HS-27A (cell line): Measurements from ENCODE around the gene MS4A18.

ENCODE experiments used
- DNase-seq: peaks from one replicate; pipeline ENCODE4 v3.0.0-alpha.2; 2012; ENCODE audit warnings: low read depth, missing footprints

Gene MS4A18

DNA sequence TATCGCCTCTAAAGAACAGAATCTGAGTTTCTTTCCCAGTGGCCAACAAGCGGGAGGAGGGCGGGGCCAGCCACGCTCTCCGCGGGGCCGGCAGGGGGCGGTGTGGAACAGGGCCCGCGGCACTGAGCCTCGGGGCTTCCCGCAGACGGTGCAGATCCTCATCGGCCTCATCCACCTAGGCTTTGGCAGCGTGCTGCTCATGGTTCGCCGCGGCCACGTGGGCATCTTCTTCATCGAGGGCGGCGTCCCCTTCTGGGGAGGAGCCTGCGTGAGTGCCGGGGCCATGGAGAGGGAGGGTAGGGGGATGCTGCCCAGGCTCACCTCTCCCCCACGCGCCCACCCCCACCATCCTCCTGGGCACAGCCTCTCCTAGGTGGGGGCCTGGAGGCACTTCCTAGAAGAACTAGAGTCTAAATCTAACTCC is 42.9 kb downstream of the MS4A18 start:
- no peak for DNase-seq

DNA sequence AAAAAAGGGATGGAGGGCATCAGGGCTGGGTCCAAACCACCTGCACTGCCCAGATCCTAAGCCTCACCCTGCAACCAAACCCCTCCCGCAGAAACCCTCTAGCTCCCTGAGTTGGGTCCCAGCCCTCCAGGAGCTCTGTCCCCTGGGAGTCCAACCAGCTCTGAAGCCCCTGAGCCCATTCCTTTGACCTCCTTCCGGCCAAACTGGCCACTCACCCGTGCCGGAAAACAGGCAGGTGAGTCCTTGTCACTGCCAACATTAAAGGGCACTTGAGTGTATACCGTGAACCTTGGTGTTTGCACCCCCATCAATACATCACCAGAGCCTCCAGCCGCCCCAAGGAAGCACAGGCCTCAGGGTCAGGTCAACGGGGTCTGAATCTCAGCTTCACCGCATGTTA is 43.7 kb downstream of the MS4A18 start:
- no peak for DNase-seq

DNA sequence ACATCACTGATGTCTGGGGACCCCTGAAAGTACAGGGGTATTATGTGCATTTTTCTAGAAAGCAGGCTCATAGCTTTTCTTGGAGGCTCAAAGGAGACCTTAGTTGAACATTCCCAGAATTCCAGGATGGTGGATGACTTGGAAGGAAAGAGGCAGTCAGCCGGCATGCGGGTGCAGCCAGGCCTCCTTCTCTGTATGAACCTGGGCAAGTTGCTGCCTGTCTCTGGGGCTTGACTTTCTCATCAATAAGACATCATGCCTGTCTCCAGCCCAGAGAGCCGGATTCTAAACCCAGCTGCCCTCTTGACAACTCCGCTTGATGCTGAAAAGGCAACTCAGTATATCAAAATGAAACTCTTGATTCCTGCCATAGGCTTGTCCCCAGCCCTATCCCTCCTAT is 44.8 kb downstream of the MS4A18 start:
- DNase-seq, result no peak

DNA sequence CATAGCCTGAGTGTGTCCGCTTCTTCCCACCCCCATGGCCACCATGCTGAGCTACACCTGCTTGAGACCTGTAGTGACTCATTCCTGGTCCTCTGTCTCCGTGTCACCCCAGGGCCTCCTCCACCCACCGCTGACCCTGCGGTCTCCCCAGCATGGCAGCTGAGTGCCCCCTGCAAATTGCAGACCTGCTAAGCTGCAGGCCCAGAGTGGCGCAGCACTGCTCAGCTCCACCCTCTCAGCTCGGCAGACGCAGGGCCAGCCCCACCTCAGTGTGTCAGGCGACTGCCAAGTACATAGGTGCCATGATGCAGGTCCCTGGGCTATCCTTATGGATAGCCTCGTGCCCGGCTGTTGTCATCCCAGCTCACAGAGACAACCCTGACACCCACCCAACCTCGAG is 45.3 kb downstream of the MS4A18 start:
- DNase-seq, result no peak

DNA sequence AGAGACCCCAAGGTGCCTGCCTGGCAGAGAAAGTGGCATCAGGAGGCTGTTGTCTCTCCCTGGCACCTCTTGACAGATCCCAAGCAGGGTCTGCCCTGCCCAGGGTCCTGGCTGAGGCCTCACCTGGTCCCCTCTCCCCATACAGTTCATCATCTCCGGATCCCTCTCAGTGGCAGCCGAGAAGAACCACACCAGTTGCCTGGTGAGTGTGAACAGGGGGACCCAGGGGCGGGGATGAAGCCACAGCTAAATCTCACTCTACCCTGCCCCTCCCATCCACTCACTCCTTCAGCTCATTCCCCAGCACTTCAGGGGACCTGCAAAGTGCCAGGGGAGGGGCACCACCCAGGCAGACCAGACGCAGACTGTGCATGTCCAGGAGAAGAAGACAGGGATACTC is 46.6 kb downstream of the MS4A18 start:
- DNase-seq, result no peak

DNA sequence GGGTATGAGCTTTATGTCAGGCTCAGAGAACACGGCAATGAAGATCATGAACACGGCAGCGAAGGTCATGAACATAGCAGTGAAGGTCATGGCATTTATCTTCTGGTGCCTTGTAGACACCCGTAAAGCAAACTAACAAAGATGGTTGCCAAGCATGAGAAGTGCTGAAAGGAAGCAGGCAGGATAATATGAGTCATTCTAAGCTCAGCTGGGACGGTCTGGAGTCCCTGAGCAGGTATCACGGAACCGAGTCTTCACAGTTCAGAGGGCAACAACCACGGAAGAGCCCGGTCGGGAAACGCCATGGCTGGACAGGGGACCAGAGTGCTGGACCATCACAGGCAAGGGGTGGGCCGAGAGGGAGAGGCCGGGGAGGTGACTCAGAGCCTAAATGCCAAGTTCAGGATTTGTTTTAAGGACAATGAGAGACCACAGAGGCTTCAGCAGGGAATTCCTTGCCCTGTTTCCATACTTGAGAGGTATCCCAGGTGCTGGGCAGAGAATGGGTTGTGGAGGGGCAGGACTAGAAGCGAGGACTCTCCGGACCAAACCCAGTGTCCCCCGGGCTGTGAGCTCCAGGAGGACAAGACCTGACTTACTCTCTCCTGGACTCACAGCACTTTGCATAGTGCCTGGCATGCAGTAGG is 47.5 kb downstream of the MS4A18 start:
- no peak for DNase-seq

DNA sequence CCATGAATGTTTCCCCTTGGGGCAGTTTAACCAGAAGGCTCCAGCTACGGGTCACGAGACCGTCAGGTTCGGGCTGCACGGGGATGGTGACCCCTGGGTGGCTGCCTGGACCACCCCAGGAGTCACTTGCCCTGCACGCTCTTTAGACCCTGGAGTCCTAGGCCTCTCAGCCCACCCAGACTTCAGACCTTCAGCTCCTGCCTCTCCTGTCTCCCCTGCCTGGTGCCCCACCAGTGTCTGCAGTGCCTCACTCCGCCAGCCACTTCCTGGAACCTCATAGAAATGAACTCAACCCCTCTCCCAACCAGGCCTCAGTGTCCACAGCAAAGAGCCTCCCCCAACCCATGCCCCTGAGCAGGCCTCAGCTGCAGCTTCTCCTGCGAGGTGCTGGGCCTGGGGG is 48.1 kb downstream of the MS4A18 start:
- no peak for DNase-seq

DNA sequence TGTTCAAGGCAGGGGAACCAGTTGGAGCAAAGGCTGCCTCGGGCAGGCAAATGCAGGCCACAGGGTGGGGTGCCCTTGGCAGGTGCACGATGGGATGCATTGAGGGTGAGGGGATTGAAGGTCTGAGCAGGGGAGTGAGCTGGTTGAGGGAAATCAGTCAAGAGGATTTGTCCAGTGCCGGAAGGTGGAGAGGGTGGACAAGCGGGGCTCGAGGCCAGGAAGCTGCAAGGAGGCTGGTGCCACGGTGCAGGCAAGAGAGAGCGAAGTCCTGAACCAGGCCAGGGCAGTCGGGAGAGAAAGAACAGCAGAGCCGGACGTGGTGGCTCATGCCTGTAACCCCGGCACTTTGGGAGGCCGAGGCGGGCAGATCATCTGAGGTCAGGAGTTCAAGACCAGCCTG is 50.2 kb downstream of the MS4A18 start:
- no peak for DNase-seq

DNA sequence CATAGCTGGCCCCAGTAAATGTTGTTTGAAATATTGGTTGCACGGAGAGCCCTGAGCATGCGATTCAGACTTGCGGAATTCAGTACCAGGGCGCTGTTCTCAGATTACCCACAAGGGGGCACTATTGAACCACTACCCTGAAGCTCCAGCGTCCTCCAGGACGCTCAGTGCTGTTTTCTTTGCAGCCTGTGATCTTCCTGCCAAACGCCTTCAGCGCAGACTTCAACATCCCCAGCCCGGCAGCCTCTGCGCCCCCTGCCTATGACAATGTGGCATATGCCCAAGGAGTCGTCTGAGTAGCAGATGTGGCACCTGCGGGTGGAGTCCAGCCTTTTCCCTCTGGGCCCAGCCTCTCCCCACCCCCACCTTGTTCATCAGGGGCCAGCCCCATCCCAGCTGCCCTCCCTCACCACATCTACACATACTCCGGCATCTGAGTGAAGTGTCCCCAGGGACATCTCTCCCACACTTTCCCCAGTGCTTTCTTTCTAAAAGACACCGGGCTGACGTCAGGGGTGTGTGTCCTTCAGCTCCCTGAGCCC is 51.0 kb downstream of the MS4A18 start:
- DNase-seq, result peak; percentile 73

DNA sequence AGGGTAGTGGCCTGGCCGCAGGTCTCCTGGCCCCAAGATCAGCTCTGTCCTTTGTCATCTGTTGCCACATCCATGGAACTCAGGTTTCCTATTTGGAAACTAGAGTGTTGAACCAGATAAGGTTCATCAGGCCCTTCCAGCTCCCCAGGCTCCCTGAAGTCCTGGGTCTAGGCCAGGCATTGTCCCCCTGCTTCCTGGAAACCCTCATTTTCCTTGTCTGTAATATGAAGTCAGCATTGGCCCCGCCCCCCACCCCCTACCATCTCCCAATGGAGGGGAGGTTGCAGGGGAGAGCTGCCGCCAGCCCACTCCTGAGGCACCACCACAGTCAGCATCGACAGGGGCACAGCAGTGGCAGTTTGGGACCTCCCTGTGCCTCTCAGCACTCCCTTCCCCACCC is 51.6 kb downstream of the MS4A18 start:
- DNase-seq, result no peak

DNA sequence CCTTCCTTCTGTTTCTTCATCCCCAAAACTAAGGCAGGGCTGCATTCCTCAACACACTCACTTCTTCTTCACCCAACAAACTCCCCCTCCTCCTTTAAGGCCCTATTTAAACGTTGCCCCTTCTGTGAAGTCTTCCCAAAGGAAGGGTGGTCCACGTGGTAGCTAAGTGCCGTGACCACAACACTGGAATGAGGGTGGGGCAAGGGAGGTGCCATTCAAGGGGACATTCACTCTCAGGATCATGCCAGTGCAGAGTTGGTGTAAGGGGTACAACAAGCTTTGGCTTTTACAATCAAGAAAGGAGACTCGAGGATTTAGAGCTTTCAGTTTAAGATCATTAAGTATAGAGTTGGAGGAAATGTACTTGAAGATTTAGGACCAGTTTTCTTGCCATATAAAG is 52.6 kb downstream of the MS4A18 start:
- DNase-seq, result peak; percentile 8

DNA sequence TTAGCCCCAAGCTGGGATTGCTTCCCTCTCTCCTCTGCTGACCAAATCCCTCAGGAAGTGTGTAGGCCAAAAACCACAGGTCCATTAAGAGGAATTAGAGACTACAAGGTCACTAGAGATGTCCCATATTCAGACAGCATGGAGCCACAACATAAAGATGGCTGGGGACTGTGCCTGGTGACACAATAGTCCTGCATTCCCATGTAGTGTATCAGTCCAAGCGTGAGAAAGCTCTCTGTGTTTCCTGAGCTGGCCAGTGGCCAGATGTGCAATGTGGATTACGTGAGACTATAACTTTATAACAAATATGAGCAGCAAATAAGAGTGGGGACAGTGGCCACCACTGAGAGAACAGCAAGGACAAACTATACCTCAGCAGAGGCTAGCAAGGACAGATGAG is 53.1 kb downstream of the MS4A18 start:
- DNase-seq, result peak; percentile 51

DNA sequence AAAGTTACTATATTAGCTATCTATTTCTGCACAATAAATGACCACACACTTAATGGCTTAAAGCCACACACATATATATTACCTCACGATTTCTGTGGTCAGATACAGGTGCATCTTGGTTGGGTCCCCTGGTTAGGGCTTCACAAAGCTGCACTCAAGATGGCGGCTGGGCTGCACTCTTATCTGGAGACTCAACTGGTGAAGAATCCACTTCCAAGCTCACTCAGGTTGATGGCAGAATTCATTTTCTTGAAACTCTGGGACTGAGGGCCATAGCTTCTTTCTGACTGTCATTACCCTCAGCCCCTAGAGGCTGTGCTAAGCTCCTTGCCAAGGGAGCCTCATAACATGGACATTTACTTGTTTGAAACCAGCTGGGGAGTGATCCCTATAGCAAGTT is 55.5 kb downstream of the MS4A18 start:
- no peak for DNase-seq

DNA sequence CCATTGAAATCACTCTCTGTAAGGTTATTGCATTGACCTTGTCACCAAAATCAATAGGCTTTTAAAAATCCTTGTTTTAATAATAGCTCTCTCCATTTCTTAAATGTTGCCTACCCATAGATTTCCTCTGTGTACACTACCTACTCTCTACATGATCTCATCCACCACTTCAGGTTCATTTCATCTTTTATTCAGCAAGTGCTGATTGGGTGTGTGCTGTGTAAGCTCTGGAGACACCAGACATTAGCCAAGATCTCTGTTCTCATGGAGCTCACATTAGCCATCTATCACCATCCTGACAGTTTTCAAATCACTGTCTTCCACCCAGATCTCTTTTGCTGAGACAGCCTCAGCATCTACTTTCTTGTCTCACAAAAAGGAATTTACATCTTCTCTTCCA is 56.3 kb downstream of the MS4A18 start:
- DNase-seq, result no peak

DNA sequence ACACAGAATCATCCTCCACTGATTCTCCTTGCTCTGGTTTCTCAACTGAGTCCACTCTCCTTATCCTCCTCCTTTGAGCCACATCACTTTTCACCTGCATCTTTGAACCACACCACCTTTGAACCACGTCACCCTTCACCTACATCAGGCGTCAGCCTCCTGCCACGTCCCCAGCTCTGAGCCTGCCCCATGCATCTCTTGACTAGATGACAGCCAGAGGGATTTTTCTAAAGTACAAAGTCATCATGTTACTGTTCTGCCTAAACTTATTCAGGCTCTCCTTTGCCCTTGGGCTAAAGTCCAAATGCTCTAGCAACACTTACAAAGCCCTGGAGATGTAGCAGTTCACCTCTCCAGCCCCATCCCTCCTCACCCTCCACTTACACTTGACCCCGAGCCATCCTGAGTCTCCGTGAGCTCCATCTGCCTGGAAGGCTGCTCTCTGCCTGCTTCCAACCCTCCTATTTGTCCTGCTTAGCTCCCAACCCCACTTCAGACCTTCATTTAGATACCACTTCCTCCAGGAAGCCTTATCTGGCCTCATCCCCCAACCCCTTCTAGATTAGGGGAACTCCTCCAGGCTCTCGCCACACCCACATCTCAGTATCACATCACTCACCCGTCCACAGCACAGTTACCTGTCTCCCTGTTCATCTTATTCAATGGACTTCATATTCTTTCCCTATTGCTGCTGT is 56.9 kb downstream of the MS4A18 start:
- DNase-seq, result no peak

DNA sequence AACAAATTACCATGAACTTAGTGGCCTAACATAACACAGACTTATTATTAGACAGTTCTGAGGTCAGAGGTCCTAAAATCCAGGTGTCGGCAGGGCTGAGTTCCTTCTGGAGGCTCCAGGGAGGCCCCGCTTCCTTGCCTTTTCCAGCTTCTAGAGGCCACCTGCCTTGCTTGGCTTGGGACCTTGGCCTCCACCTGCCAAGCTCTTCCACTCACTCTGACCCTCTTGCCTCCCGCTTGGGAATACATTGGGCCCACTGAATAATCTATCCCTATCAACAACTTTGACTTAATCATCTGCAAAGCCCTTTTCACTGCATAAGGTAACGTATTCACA is 57.4 kb downstream of the MS4A18 start:
- no peak for DNase-seq

DNA sequence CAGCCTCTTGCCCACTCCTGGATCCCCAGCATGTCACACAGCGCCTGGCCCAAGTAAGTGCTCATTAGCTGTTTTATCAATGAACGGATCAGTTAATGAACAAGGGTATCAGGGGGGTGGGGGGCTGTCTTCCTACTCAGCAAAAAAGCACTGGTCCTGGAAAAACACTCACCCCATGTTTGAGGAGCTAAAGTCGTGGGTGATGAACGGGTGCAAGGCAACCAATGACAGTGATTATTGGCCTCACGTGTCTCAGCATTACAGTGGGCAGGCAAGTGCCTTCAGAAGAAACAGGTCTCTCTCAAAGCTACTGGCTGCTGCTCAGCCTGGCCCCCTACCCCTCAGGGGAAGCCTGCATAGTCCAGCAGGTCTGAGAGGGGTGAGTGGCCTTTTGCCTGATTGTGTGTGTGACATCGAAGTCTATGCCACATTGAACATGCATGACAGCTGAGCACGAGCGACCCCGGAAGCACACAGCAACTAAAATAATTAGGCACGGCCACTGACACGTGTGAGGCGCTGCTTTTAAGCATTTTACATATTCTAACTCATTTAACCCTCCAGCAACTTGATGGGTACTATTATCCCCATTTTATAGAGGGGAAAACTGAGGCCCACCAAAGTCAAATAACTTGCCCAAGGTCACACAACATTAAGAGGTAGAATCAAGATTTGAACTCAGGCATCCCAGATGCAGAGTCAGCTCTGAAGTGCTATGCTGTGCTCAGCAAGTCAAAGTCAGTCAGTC is 58.0 kb downstream of the MS4A18 start:
- DNase-seq, result no peak

DNA sequence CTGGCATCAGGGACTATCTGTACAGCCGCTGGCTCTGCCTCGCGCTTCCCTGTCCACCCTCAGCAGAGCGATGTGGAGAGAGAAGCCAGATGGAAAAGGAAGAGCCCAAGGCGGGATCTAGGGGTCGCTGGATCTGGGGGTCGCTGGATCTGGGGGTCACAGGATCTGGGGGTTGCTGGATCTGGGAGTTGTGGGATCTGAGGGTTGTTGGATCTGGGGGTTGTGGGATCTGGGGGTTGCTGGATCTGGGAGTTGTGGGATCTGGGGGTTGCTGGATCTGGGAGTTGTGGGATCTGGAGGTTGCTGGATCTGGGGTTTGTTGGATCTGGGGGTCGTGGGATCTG is 58.6 kb downstream of the MS4A18 start:
- no peak for DNase-seq

DNA sequence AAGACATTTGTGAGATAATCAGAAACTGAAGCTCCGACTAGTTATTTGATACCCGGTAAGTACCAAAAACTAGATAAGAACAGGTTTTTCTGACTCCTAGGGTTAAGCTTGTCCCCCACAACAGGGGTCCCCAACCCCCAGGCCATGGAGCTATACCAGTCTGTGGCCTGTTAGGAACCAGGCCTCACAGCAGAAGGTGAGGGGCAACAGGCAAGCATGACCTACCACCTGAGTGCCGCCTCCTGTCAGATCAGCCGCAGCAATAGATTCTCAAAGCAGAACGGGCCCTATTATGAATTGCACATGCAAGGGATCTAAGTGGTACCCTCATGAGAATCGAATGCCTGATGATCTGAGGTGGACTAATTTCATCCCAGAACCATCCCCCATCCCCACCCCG is 59.4 kb downstream of the MS4A18 start:
- DNase-seq, result no peak

DNA sequence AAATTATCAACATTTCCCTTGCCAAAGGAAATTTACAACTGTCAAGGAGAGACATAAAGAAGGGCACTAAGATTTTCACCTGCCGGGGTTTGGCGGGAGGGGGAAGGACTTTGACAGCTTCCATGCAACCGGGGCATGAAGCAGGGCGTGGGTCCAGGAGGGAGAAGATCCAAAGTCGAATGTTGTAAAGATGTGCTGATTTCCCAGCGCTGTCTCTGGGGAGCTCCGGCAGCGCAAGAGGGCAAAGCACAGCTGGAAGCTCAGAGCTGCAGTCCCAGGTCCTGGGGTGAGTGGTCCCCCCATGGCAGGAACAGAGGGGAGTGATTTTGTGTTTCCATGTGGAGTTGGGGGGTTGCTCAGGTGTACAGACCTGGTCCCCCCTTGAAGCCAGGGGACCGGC is 60.6 kb downstream of the MS4A18 start, which contains the start of gene MS4A10:
Gene MS4A10 (plus strand): TSS at position 198 of the 400 bp plus-strand sequence. CDS start 5,003 bp downstream, outside the sequence.
- no peak for DNase-seq

DNA sequence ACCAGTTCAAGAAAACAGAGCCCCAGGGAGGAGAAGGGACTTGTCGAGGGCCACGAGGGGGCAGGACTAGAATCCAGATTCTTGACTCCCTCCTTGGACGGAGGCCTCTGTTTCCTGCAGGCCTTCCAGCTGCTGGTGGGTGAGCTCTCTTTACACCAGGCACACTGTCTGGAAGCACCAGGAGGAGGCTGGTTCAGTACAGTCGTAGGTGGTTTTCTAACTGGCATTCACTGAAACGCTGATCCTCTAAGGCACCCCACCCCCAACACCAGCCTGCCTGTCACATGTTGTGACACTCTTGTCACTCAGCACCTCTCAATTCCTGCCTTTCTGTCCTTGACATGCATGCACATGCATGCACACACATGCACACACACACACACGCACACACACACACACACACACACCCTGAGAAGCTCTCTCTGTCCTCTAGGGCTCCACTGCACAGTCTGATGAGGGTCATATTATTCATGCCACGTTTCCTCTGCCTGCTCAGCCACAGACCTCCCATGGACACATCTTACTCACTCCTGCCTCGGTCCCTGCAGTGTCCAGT is 61.4 kb downstream of the MS4A18 start:
- no peak for DNase-seq

DNA sequence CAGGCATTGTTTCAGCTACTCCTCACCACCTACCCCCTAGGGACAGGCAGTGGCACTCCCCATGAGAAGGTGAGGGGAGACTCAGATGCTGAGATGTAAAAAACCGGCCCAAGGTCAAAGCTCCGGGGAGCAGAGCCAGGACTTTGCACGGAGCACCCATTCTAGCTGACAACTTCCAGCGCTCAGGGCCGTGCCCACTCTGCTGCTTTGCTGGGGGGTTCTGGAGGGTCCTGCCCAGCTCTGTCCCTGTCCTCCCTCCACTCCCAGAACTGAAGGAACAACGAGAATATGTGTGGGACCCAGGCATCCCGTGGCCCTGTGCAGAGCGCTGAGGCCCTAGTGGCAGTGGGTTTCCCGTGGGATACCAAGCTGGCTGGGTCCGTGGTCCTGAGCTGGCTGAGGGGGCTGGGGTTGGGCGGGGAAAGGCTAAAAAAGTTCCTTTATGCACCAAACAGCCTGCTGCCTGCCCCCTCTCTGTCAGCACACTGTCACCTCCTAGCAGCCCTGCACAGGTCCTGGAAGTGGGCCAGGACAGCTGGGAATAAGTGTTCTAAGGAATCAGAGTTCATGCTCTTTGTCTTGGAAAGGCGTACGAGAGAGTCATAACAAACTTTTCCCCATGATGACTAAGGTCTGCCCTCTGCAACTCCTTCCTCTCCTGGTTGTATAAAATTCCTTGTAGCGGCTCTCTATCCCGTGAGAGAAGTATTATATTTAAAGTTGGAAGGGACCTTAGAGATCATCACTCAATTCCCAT is 62.5 kb downstream of the MS4A18 start:
- DNase-seq, result no peak
